ENCODE measurements around the gene CPSF3.

DNA sequence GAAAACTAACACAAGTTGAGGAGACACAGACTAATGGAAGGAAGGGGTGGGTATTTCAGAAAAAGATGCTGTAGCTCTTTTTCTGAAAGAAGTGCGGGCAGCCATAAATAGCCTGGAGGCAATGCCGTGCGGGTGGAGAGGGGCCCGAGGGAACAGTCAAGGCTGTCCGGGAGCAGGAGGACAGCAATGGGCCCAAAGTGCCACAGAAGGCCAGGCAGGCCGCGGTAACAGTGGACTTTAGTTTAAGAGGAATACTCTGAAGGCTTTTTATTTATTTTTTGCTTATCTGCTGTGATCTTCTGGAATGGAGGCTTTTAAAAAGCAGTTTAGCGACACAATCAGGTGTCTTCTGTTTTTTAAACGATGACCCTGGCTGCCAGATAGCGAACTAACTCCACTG, 3.0 kb upstream of the CPSF3 start:
- TF ChIP-seq EZH2 (IDR thresholded peaks at IDR 0.05; ENCODE audit: borderline replicate concordance, low read depth, low read length, poor library complexity, severe bottlenecking), result no peak
- TF ChIP-seq, protein P1, sequence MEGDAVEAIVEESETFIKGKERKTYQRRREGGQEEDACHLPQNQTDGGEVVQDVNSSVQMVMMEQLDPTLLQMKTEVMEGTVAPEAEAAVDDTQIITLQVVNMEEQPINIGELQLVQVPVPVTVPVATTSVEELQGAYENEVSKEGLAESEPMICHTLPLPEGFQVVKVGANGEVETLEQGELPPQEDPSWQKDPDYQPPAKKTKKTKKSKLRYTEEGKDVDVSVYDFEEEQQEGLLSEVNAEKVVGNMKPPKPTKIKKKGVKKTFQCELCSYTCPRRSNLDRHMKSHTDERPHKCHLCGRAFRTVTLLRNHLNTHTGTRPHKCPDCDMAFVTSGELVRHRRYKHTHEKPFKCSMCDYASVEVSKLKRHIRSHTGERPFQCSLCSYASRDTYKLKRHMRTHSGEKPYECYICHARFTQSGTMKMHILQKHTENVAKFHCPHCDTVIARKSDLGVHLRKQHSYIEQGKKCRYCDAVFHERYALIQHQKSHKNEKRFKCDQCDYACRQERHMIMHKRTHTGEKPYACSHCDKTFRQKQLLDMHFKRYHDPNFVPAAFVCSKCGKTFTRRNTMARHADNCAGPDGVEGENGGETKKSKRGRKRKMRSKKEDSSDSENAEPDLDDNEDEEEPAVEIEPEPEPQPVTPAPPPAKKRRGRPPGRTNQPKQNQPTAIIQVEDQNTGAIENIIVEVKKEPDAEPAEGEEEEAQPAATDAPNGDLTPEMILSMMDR (conservative IDR thresholded peaks at IDR 0.05; ENCODE audit: low read depth, low read length), result no peak
